ENCODE data around the gene FBXW10. TPM values are rescaled to one million over a fixed set of nuclear protein-coding genes. Genes with fewer than 3 reads are reported as not detected.
"Not testable (repeated sequence)": the region's sequence is repeated elsewhere in the genome, so short reads cannot be mapped to it uniquely, and the experiment has no call there.

Gene FBXW10
- total RNA-seq, 1 experiment from 2014 or later = not detected

GRCh38 chr17:18712354-18712999 is 31.4 kb upstream of the FBXW10 start:
- CTCF ChIA-PET; H3K27ac ChIP-seq (ENCODE audit: low read length); H3K4me1 ChIP-seq (ENCODE audit: control insufficient read depth, insufficient read depth, low read length); DNase-seq (ENCODE audit: low read depth, low spot score); in situ Hi-C loops (cut with HindIII; ENCODE audit: low pct_unique_long_range_greater_than_20kb, low sequenced_read_pairs); H3K4me3 ChIP-seq (ENCODE audit: low read depth in 2 of 2, low read length in 2 of 2); POLR2A ChIA-PET; H3K36me3 ChIP-seq (ENCODE audit: control insufficient read depth, insufficient read depth, low read length); intact Hi-C loops (cut with micrococcal nuclease; ENCODE audit: unreplicated experiment); BruUV-seq (replicated peaks); H3K27me3 ChIP-seq (ENCODE audit: control insufficient read depth, insufficient read depth, low read length); H3K9me3 ChIP-seq (ENCODE audit: control insufficient read depth, insufficient read depth, low read depth, low read length): not testable (repeated sequence)
- peak; percentile 87 for ATAC-seq
- TF ChIP-seq, protein P1, sequence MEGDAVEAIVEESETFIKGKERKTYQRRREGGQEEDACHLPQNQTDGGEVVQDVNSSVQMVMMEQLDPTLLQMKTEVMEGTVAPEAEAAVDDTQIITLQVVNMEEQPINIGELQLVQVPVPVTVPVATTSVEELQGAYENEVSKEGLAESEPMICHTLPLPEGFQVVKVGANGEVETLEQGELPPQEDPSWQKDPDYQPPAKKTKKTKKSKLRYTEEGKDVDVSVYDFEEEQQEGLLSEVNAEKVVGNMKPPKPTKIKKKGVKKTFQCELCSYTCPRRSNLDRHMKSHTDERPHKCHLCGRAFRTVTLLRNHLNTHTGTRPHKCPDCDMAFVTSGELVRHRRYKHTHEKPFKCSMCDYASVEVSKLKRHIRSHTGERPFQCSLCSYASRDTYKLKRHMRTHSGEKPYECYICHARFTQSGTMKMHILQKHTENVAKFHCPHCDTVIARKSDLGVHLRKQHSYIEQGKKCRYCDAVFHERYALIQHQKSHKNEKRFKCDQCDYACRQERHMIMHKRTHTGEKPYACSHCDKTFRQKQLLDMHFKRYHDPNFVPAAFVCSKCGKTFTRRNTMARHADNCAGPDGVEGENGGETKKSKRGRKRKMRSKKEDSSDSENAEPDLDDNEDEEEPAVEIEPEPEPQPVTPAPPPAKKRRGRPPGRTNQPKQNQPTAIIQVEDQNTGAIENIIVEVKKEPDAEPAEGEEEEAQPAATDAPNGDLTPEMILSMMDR (IDR thresholded peaks at IDR 0.05) = peak; percentile 58

- H3K27ac ChIP-seq (ENCODE audit: low read length) = peak overlapping the region; percentile 35; the same call in 1 of the 2 replicates
Observed at GRCh38 chr17:18718643-18719427, 25.0 kb upstream of the FBXW10 start.

GRCh38 chr17:18719428-18720110 is 24.3 kb upstream of the FBXW10 start:
- H3K4me1 ChIP-seq (ENCODE audit: control insufficient read depth, insufficient read depth, low read length); intact Hi-C loops (cut with micrococcal nuclease; ENCODE audit: unreplicated experiment); DNase-seq (ENCODE audit: low read depth, low spot score); H3K36me3 ChIP-seq (ENCODE audit: control insufficient read depth, insufficient read depth, low read length); H3K4me3 ChIP-seq (ENCODE audit: low read depth in 2 of 2, low read length in 2 of 2); in situ Hi-C loops (cut with HindIII; ENCODE audit: low pct_unique_long_range_greater_than_20kb, low sequenced_read_pairs); BruUV-seq (replicated peaks); POLR2A ChIA-PET; H3K27ac ChIP-seq (ENCODE audit: low read length); H3K27me3 ChIP-seq (ENCODE audit: control insufficient read depth, insufficient read depth, low read length); H3K9me3 ChIP-seq (ENCODE audit: control insufficient read depth, insufficient read depth, low read depth, low read length): not testable (repeated sequence)
- peak; percentile 27; the same call in 1 of the 2 replicates for ATAC-seq
- CTCF ChIA-PET = interaction anchor here (0.5 kb wide), 1 partner anchor 94 kb away, joined by 6 read pairs; no protein-coding TSS in a partner anchor

More at GRCh38 chr17:18718643-18719427, 25.0 kb upstream of the FBXW10 start:
- DNase-seq (ENCODE audit: low read depth, low spot score); H3K4me1 ChIP-seq (ENCODE audit: control insufficient read depth, insufficient read depth, low read length); H3K27me3 ChIP-seq (ENCODE audit: control insufficient read depth, insufficient read depth, low read length); intact Hi-C loops (cut with micrococcal nuclease; ENCODE audit: unreplicated experiment); H3K36me3 ChIP-seq (ENCODE audit: control insufficient read depth, insufficient read depth, low read length); in situ Hi-C loops (cut with HindIII; ENCODE audit: low pct_unique_long_range_greater_than_20kb, low sequenced_read_pairs); BruUV-seq (replicated peaks); H3K4me3 ChIP-seq (ENCODE audit: low read depth in 2 of 2, low read length in 2 of 2); POLR2A ChIA-PET; H3K9me3 ChIP-seq (ENCODE audit: control insufficient read depth, insufficient read depth, low read depth, low read length): not testable (repeated sequence)
- ATAC-seq = peak; percentile 89
- CTCF ChIA-PET = interaction anchor here (0.5 kb wide), 1 partner anchor 93 kb away, joined by 6 read pairs; no protein-coding TSS in a partner anchor

GRCh38 chr17:18721775-18722547 is 21.9 kb upstream of the FBXW10 start:
- DNase-seq (ENCODE audit: low read depth, low spot score); H3K27me3 ChIP-seq (ENCODE audit: control insufficient read depth, insufficient read depth, low read length); H3K27ac ChIP-seq (ENCODE audit: low read length); H3K4me3 ChIP-seq (ENCODE audit: low read depth in 2 of 2, low read length in 2 of 2); intact Hi-C loops (cut with micrococcal nuclease; ENCODE audit: unreplicated experiment); POLR2A ChIA-PET; H3K9me3 ChIP-seq (ENCODE audit: control insufficient read depth, insufficient read depth, low read depth, low read length); H3K36me3 ChIP-seq (ENCODE audit: control insufficient read depth, insufficient read depth, low read length); in situ Hi-C loops (cut with HindIII; ENCODE audit: low pct_unique_long_range_greater_than_20kb, low sequenced_read_pairs); CTCF ChIA-PET; H3K4me1 ChIP-seq (ENCODE audit: control insufficient read depth, insufficient read depth, low read length): not testable (repeated sequence)
- TSS peak; percentile 62 for BruUV-seq (replicated peaks)
- peak; percentile 82 for ATAC-seq

- H3K27me3 ChIP-seq (ENCODE audit: control insufficient read depth, insufficient read depth, low read length); ATAC-seq; POLR2A ChIA-PET; BruUV-seq (replicated peaks); H3K4me1 ChIP-seq (ENCODE audit: control insufficient read depth, insufficient read depth, low read length); intact Hi-C loops (cut with micrococcal nuclease; ENCODE audit: unreplicated experiment); CTCF ChIA-PET; H3K27ac ChIP-seq (ENCODE audit: low read length); H3K9me3 ChIP-seq (ENCODE audit: control insufficient read depth, insufficient read depth, low read depth, low read length); in situ Hi-C loops (cut with HindIII; ENCODE audit: low pct_unique_long_range_greater_than_20kb, low sequenced_read_pairs); H3K36me3 ChIP-seq (ENCODE audit: control insufficient read depth, insufficient read depth, low read length); DNase-seq (ENCODE audit: low read depth, low spot score); H3K4me3 ChIP-seq (ENCODE audit: low read depth in 2 of 2, low read length in 2 of 2): not testable (repeated sequence)
Observed at GRCh38 chr17:18722612-18723011, 21.2 kb upstream of the FBXW10 start.

GRCh38 chr17:18723509-18723908 is 20.3 kb upstream of the FBXW10 start:
- CTCF ChIA-PET; H3K4me1 ChIP-seq (ENCODE audit: control insufficient read depth, insufficient read depth, low read length); intact Hi-C loops (cut with micrococcal nuclease; ENCODE audit: unreplicated experiment): not testable (repeated sequence)

More at GRCh38 chr17:18723509-18723908, 20.3 kb upstream of the FBXW10 start:
- H3K27ac ChIP-seq (ENCODE audit: low read length); BruUV-seq (replicated peaks); H3K36me3 ChIP-seq (ENCODE audit: control insufficient read depth, insufficient read depth, low read length); H3K4me3 ChIP-seq (ENCODE audit: low read depth in 2 of 2, low read length in 2 of 2); ATAC-seq; H3K27me3 ChIP-seq (ENCODE audit: control insufficient read depth, insufficient read depth, low read length); in situ Hi-C loops (cut with HindIII; ENCODE audit: low pct_unique_long_range_greater_than_20kb, low sequenced_read_pairs); DNase-seq (ENCODE audit: low read depth, low spot score); H3K9me3 ChIP-seq (ENCODE audit: control insufficient read depth, insufficient read depth, low read depth, low read length); POLR2A ChIA-PET: not testable (repeated sequence)

Data from Panc1 (cell line).